COR-L47 (cell line): Measurements from ENCODE around the gene ZNF664.

ENCODE experiments used
- DNase-seq: peaks from one replicate; lab custom pipeline; 2025; lab: John Stamatoyannopoulos, UW

The ZNF664 gene

GRCh38 chr12:124034297-124034696 lies 61.3 kb downstream of the ZNF664 start:
- DNase-seq, result no peak

- DNase-seq, result no peak
Measured at GRCh38 chr12:124035163-124035562, 62.1 kb downstream of the ZNF664 start.

- DNase-seq, result no peak
Measured at GRCh38 chr12:124036171-124036598, 63.2 kb downstream of the ZNF664 start.

DNA sequence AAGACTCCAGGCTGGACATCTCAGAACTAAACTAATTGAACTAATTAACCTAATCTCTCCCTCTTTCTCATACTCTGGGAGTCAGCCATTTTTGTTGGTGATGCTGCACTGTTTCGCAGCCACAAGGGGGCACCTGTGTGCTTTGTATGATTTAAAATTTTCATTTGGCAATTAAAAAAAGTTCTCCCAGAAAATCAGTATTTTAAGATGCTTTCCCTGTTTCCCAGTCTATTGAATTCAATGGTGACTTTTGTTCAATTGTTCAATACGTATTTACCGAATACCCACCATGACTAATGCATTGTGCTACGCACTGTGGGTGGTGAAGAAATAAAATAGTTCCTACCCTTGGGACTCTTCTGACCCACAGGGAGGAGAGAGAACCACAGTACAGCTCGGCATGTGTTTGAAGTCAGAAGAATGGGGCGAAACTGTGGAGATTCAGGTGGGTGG lies 63.7 kb downstream of the ZNF664 start:
- DNase-seq, result peak; percentile 12

- no peak for DNase-seq
Measured at GRCh38 chr12:124037331-124037730, 64.3 kb downstream of the ZNF664 start.

- no peak for DNase-seq
Measured at GRCh38 chr12:124039276-124039675, 66.3 kb downstream of the ZNF664 start.

DNA sequence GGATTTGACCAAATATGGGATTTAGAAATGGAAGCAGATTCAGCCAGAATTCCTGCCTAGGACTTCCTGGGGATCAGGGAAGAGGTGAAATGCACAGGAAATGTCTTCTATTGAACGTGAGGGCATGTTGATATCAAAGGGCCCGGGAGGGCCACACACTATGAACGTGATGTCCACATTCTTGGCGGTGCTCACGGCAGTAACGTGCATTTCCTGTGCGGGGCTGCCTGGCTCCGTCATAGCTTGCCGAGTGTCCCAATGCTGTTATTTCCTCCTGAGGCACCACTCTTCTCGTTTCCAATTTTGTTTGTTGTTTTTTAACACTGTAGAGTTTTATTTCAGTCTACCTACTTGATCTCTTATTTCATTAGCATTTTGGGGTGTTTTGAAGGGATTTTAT lies 67.3 kb downstream of the ZNF664 start:
- DNase-seq, result no peak

- DNase-seq, result no peak
Measured at GRCh38 chr12:124040737-124041136, 67.7 kb downstream of the ZNF664 start.

DNA sequence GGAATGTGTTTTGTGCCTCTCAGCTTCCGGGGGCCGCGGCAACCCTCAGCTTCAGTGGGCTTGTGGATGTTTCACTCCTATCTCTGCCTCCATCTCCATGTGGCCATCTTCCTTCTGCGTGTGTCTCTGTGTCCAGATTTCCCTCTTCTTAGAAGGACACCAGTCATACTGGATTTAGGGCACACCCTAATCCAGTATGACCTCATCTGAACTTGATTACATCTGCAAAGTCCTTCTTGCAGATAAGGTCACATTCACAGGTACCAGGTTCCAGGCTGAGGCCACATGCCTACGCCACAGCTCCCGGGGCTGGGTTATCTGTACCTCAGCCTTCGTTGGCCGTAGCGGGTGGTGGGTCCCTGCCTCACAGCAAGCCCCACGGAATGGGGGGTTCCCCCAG lies 68.9 kb downstream of the ZNF664 start:
- no peak for DNase-seq

GRCh38 chr12:124044021-124044420 lies 71.0 kb downstream of the ZNF664 start:
- no peak for DNase-seq

DNA sequence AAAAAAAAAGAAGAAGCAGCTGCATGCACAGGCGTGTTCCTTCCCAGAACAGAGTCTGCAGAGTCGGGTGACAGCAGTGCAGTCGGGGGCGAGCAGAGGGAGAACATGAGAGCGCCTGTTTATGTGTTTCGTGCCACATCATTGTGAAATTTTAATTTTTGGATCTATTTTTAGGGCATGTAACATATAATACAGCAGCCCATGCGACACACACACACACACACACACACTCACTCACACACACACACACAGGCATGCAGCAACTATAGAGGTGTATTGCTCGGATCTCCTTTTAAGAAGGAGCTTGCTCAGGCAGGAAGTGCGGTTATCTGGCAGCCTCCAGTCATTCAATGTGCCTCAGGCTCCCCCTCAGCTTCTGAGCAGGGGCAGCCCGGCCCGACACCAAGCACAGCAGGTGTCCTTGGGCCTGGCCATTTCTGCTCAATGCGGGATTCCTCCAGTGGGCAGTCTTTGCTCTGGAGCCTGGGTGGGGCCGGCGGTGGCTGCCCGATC lies 71.8 kb downstream of the ZNF664 start:
- DNase-seq, result no peak

DNA sequence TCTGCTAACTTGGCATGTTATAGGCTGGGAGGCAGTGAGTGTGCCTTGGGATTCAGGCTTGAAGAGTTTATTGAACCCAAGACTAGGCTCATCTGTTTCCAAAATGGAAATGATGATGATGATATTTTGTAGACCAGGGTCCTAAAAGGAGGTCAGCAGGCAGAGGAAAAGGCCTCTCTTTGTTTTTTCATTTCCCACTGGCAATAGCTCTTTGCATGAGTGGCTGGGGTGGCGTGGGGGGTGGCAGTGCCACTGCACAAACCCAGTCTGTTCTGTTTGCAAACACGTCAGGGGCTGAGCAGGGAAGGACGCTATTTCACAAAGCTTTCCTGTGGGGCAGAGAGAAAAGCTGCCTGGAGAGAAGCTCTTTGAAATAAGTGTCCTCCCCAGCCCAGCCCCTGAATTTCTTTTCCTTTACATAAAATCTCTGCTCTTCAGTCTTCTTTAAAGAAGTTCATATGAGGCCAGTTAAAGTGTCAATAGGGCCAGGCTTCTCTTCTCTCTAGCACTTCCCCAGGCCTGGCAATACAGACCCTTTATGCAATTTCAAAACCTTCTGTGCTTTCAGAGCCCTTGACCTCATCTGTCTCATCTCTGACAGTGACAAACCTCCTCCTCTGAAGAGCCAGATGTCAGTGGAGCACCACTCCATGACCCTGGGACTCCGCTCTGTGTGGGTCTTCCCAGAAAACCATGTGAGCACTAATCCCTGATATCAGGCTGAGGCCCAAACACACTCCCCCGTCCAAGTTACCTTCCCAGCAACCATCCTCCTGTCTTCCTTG lies 72.8 kb downstream of the ZNF664 start:
- no peak for DNase-seq

- DNase-seq, result no peak
Measured at GRCh38 chr12:124046456-124046740, 73.4 kb downstream of the ZNF664 start.

- no peak for DNase-seq
Measured at GRCh38 chr12:124047045-124047566, 74.1 kb downstream of the ZNF664 start.

DNA sequence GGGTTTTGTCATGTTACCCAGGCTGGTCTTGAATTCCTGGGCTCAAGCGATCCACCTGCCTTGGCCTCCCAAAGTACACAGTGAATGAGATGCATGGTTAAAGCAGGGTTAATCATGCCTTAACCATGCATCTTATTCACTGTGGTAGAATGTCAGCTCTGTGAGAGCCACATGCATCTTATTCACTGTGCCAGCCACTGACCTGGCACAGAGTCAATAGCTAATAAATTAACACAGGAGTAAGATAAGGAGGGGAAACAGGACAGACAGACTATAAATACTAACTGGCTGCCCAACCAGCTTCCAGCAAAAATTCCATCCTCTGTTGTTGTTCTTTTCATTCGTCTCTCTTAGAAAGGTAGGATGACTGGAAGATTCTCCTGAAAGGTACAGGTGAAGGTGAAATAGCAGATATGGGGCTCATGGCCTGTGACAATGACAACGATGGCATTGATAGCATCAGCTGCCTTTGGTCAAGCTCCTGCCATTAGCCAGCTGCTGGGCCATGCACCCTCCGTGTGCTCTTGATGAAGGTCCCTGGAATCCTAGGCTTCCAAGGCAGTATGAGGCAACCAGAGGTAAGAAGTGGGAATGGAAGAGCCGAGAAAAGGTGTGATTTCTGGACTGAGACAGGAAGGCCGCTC lies 76.6 kb downstream of the ZNF664 start:
- DNase-seq, result no peak

GRCh38 chr12:124053851-124054250 lies 80.8 kb downstream of the ZNF664 start:
- peak; percentile 26 for DNase-seq

GRCh38 chr12:124055066-124055465 lies 82.1 kb downstream of the ZNF664 start:
- no peak for DNase-seq

- no peak for DNase-seq
Measured at GRCh38 chr12:124057691-124058090, 84.7 kb downstream of the ZNF664 start.

GRCh38 chr12:124059752-124060151 lies 86.7 kb downstream of the ZNF664 start:
- no peak for DNase-seq
